ENCODE measurements around the gene SKAP2.

DNA sequence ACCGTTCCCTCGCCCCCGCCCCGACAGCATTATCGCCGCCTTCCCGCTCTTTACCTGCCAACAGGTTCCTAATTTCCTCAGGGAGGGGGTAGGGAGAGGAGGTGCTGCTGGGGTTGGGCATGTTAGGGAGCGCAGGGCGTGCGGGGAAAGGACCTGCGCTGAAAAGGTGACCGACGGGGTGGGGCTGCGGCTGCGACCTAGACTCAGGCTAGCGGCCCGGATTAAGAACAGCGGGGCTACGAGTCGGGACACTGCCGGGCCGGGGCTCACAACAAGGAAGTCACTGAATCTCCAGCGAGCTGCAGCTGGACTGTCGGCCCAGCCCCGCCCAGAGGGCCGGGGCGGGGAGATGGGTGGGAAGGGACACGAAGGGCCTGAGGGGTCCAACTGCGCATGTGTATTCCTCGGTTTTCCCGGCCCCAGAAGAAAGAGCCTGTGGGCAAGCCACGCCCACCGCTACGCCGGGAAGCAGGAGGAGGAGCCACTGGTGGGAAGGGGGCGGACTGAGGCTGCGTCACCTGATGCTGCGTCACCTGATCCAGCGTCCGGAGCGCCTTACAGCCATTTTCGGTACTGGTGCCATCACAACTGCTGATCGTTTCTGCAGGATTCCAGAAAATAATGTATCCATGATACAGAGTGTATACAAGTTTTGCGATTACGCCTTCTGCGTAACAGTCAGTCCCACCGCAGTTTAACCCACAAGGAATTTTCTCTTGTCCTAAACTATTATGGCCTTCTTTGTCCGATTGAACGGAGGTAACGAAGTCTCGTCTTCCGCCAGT is at the start of gene SKAP2:
- TF ChIP-seq, protein P1, sequence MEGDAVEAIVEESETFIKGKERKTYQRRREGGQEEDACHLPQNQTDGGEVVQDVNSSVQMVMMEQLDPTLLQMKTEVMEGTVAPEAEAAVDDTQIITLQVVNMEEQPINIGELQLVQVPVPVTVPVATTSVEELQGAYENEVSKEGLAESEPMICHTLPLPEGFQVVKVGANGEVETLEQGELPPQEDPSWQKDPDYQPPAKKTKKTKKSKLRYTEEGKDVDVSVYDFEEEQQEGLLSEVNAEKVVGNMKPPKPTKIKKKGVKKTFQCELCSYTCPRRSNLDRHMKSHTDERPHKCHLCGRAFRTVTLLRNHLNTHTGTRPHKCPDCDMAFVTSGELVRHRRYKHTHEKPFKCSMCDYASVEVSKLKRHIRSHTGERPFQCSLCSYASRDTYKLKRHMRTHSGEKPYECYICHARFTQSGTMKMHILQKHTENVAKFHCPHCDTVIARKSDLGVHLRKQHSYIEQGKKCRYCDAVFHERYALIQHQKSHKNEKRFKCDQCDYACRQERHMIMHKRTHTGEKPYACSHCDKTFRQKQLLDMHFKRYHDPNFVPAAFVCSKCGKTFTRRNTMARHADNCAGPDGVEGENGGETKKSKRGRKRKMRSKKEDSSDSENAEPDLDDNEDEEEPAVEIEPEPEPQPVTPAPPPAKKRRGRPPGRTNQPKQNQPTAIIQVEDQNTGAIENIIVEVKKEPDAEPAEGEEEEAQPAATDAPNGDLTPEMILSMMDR (conservative IDR thresholded peaks at IDR 0.05 in 1 of 2, IDR thresholded peaks at IDR 0.05 in 1 of 2; ENCODE audit: low read depth in 1 of 2, low read length in 2 of 2): no peak
- TF ChIP-seq EZH2 (IDR thresholded peaks at IDR 0.05; ENCODE audit: low read length, missing control alignments): no peak

All from fibroblast of lung (primary cell).